Heart right ventricle (tissue), 16 donors: ENCODE data around the gene NFE2. TPM values are rescaled to one million over a fixed set of nuclear protein-coding genes. Genes with fewer than 3 reads are reported as not detected.

Experiments
- ATAC-seq, 8 donors: fragments of 200-7000 bp; cut with Tn5 transposase; one replicate each; pipeline ENCODE4 v1.9.1; 2020; ENCODE audit warnings: mild to moderate bottlenecking in 8 of 8, moderate library complexity in 8 of 8, moderate number of reproducible peaks in 1 of 8
- DNase-seq, 2 donors: peaks; one replicate each; pipeline ENCODE4 v3.0.0-alpha.2; 2020
- H3K27ac ChIP-seq, 10 donors: fragments of 200-600 bp; sonication (generic) in 2 of 10; one replicate each; pipeline versions ENCODE4 v1.5.0 to v1.8.0; 2020 to 2022; ENCODE audit warnings: mild to moderate bottlenecking in 3 of 10
- H3K27me3 ChIP-seq, 7 donors: fragments of 200-600 bp; one replicate each; pipeline ENCODE4 v1.8.0; 2021 to 2022; ENCODE audit warnings: mild to moderate bottlenecking in 2 of 7
- H3K36me3 ChIP-seq, 9 donors: fragments of 200-600 bp; sonication (generic) in 1 of 9; one replicate each; pipeline versions ENCODE4 v1.5.0 to v1.8.0; 2020 to 2022; ENCODE audit warnings: mild to moderate bottlenecking in 2 of 9
- H3K4me1 ChIP-seq, 9 donors: fragments of 200-600 bp; sonication (generic) in 1 of 9; one replicate each; pipeline versions ENCODE4 v1.5.0 to v1.8.0; 2020 to 2022; ENCODE audit warnings: mild to moderate bottlenecking in 4 of 9
- H3K4me3 ChIP-seq, 10 donors: fragments of 200-600 bp; sonication (generic) in 2 of 10; one replicate each; pipeline versions ENCODE4 v1.5.0 to v1.8.0; 2020 to 2022; ENCODE audit warnings: mild to moderate bottlenecking in 7 of 10, moderate library complexity in 2 of 10
- H3K9me3 ChIP-seq, 11 donors: fragments of 200-600 bp in 10 of 11; sonication (generic) in 2 of 11; one replicate each; pipeline versions ENCODE4 v1.5.0 to v1.8.0; 2013 to 2022; ENCODE audit warnings: mild to moderate bottlenecking in 2 of 11, control low read depth in 1 of 11, moderate library complexity in 1 of 11
- CTCF ChIP-seq, 9 donors: fragments of 200-600 bp; sonication (generic) in 2 of 9; IDR thresholded peaks; one replicate each; pipeline versions ENCODE4 v1.5.0 to v1.8.0; 2021 to 2022; ENCODE audit warnings: antibody characterized with exemption in 9 of 9, mild to moderate bottlenecking in 5 of 9, moderate library complexity in 1 of 9
- WGBS, 2 donors: extraction: QIAGEN DNeasy Blood & Tissue Kit; methylation state at CpG; one replicate each; pipeline ENCODE4 v1.1.7; 2013; ENCODE audit warnings: inconsistent platforms in 1 of 2; 5-methylcytosine and 5-hydroxymethylcytosine counted together
- intact Hi-C, 10 donors: fragments of 100-400 bp; cut with DNase I; formaldehyde crosslinking; loops; one replicate each; pipeline versions ENCODE4 v1.11.1 to v1.14.2; 2022
- microRNA-seq, 2 donors: library from miRNA; unstranded; fragments of <30 nt; microRNA quantifications; one replicate each; pipeline ENCODE4 v1.2.0, GENCODE V29; 2021
- polyA plus RNA-seq, 2 donors: library from polyadenylated mRNA; stranded (reverse); fragments of 200-250 nt; gene quantifications; one replicate each; pipeline ENCODE4 v1.2.3, GENCODE V29; 2013
- total RNA-seq, 10 donors: library from RNA; stranded (reverse); fragmentation: NEBNext Ultra II Directional in 3 of 10; extraction: Animal tissue kit (Norgen Biotek cat#: 25700) in 3 of 10; gene quantifications; one replicate each; pipeline versions ENCODE4 v1.2.1 to v1.2.4, GENCODE V29; 2021 to 2023
- donor health status: Arrhythmogenic right ventricular cardiomyopathy.
- donor health status: ischemic (EF 13 %, LVEDD 7.1; RV severe dilation, severe dysfunction).
- donor health status: healthy with polysubstance abuse.
- donor health status: DM: no; HTN: yes; CAD: no.
- donor health status: DM: no; HTN: no; CAD: no.
- donor health status: ischemic (EF 25% LVEDD 6.9; RV normal size, moderate dysfunction).
- donor health status: ischemic (EF 25% LVEDD 5.7; RV mildly dilated, moderate dysfunction).
- donor health status: healthy.
- donor health status: DM: yes; HTN: yes; CAD: no.
- donor health status: Ischemic cardiomyopathy.
- donor health status: ischemic (EF 35%, LVEDD 5.7; RV mildly dilated, moderate dysfunction).
- donor health status: nonischemic (EF 11% LVEDD 7.7; RV severe dilation, severe dysfunction).
- donor health status: DM: yes; HTN: yes; CAD: no.
- donor health status: PGD.
- donor health status: ischemic (EF 29% LVEDD 5.4; RV normal size, mild dysfunction).
- donor health status: nonischemic (EF 23%, LVEDD 6.1; RV moderate dilation, normal function).

NFE2 gene
- total and polyA plus RNA-seq, 12 donors = 0.17 to 1.4 (median 0.50) TPM; not detected in 2

- H3K36me3 ChIP-seq = peaks cover 0 to 91% (median 18%) of the 10 kb centered on the region in 9 donors
- H3K4me1 ChIP-seq = peaks cover 0 to 41% (median 12%) of the 10 kb centered on the region in 9 donors
- H3K9me3 ChIP-seq = no peaks in the 10 kb centered on the region
- intact Hi-C loops = no loop called here
- DNase-seq (no peak), ATAC-seq (no peak)
- peak overlapping the region in 7 of 10 donors; percentile 58 to 73 (median 70) for H3K27ac ChIP-seq
- H3K4me3 ChIP-seq = no peak overlapping the region
- WGBS, 2 donors = 96% methylated on average over 5 of the region's 5 CpGs
- TF ChIP-seq CTCF (IDR thresholded peaks at IDR 0.05) = no peak
- no peaks in the 10 kb centered on the region for H3K27me3 ChIP-seq
These were observed 51.3 kb downstream of the NFE2 start for GRCh38 chr12:54249489-54249888.

- H3K36me3 ChIP-seq = peaks cover 0 to 92% (median 26%) of the 10 kb centered on the region in 9 donors
- H3K9me3 ChIP-seq = no peaks in the 10 kb centered on the region
- H3K27ac ChIP-seq = peak overlapping the region; percentile 14 to 83 (median 69)
- DNase-seq = no peak
- TF ChIP-seq CTCF (IDR thresholded peaks at IDR 0.05) = no peak
- H3K4me1 ChIP-seq = peaks cover 0 to 33% (median 12%) of the 10 kb centered on the region in 9 donors
- no peak overlapping the region for H3K4me3 ChIP-seq
- no peaks in the 10 kb centered on the region for H3K27me3 ChIP-seq
- ATAC-seq = peak in 4 of 8 donors; percentile 50 to 68 (median 60)
- WGBS, 2 donors = 51 to 65% methylated on average over 6 of the region's 6 CpGs
- intact Hi-C loops = no loop called here
These were observed 54.7 kb downstream of the NFE2 start for GRCh38 chr12:54246011-54246641.

Small RNA genes within 50 kb of the gene (microRNA-seq; reads per million reads assigned to microRNA genes)
- 372 to 457 reads per million in 2 donors for gene MIR148B

Other genes starting within 250 kb of the NFE2 start
- under 1 TPM in 3 of 10 donors, not detected in 7; 0.21 to 0.22 (median 0.21) TPM for gene HOXC4, start 247.2 kb downstream of the NFE2 start, total RNA-seq
- under 1 TPM in 1 of 2 donors, not detected in 1; 0.03 TPM for gene HOXC4, start 247.2 kb downstream of the NFE2 start, polyA plus RNA-seq
- 10 to 100 TPM in 9 of 10 donors, 1 to 10 TPM in 1; 8.8 to 20.7 (median 13.8) TPM for gene SMUG1, start 112.0 kb downstream of the NFE2 start, total RNA-seq
- 10 to 100 TPM; 16.2 to 28.8 TPM for gene SMUG1, start 112.0 kb downstream of the NFE2 start, polyA plus RNA-seq
- gene CBX5, start 20.9 kb downstream of the NFE2 start, total RNA-seq = 10 to 100 TPM; 44.4 to 53.5 (median 49.7) TPM
- 10 to 100 TPM; 13.4 to 19.2 TPM for gene CBX5, start 20.9 kb downstream of the NFE2 start, polyA plus RNA-seq
- 100 to 1,000 TPM; 419 to 538 (median 462) TPM for gene HNRNPA1, start 20.3 kb downstream of the NFE2 start, total RNA-seq
- gene HNRNPA1, start 20.3 kb downstream of the NFE2 start, polyA plus RNA-seq = 100 to 1,000 TPM; 353 to 641 TPM
- 100 to 1,000 TPM; 111 to 143 (median 131) TPM for gene COPZ1, start 24.1 kb upstream of the NFE2 start, total RNA-seq
- 100 to 1,000 TPM in 1 of 2 donors, 10 to 100 TPM in 1; 64.0 to 152 TPM for gene COPZ1, start 24.1 kb upstream of the NFE2 start, polyA plus RNA-seq
- gene GPR84, start 63.5 kb upstream of the NFE2 start, total RNA-seq = 1 to 10 TPM in 1 of 10 donors, under 1 TPM in 3, not detected in 6; 0.15 to 2.9 (median 0.25) TPM
- under 1 TPM in 1 of 2 donors, not detected in 1; 0.45 TPM for gene GPR84, start 63.5 kb upstream of the NFE2 start, polyA plus RNA-seq
- gene ZNF385A, start 83.7 kb upstream of the NFE2 start, total RNA-seq = 10 to 100 TPM in 2 of 10 donors, 1 to 10 TPM in 8; 3.8 to 19.1 (median 4.8) TPM
- 10 to 100 TPM in 1 of 2 donors, 1 to 10 TPM in 1; 8.1 to 10.5 TPM for gene ZNF385A, start 83.7 kb upstream of the NFE2 start, polyA plus RNA-seq
- gene ITGA5, start 118.3 kb upstream of the NFE2 start, total RNA-seq = 10 to 100 TPM; 35.7 to 86.1 (median 48.8) TPM
- 100 to 1,000 TPM in 1 of 2 donors, 10 to 100 TPM in 1; 31.9 to 154 TPM for gene ITGA5, start 118.3 kb upstream of the NFE2 start, polyA plus RNA-seq
- under 1 TPM in 2 of 10 donors, not detected in 8; 0.38 to 0.65 TPM for gene GTSF1, start 172.6 kb upstream of the NFE2 start, total RNA-seq
- under 1 TPM in 1 of 2 donors, not detected in 1; 0.07 TPM for gene GTSF1, start 172.6 kb upstream of the NFE2 start, polyA plus RNA-seq
- 10 to 100 TPM in 2 of 10 donors, 1 to 10 TPM in 8; 1.4 to 33.8 (median 2.7) TPM for gene NCKAP1L, start 196.7 kb upstream of the NFE2 start, total RNA-seq
- 1 to 10 TPM; 1.7 to 2.3 TPM for gene NCKAP1L, start 196.7 kb upstream of the NFE2 start, polyA plus RNA-seq
- 1 to 10 TPM in 8 of 10 donors, under 1 TPM in 2; 0.79 to 8.1 (median 1.9) TPM for gene PDE1B, start 248.6 kb upstream of the NFE2 start, total RNA-seq
- gene PDE1B, start 248.6 kb upstream of the NFE2 start, polyA plus RNA-seq = 1 to 10 TPM; 4.7 to 5.3 TPM